ENCODE data around the gene PALD1.

The PALD1 gene

DNA sequence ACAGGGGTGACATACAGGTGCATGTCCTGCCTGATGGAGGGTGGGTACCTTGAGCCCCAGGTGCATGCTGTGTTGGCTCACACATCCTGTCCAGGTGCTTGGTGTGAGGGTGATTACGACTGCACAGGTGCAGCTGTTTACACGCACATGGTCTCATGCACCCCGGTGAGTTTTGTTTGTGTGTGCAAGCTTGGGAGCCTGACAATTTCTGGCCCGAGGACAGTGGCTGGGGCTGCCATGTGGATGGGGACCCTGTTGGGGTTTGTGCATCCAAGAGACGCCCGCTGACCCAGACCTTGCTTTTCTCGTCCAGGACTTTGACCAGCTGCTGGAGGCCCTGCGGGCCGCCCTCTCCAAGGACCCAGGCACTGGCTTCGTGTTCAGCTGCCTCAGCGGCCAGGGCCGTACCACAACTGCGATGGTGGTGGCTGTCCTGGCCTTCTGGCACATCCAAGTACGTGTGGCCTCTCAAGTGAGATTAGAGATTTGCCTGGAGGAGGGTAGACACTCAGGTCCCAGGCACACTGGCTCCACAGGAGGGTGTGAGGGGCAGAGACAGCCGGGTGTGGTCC is 62.3 kb downstream of the PALD1 start:
- TF ChIP-seq CTCF (IDR thresholded peaks at IDR 0.05; ENCODE audit: low read depth, low read length) = no peak
- DNase-seq (ENCODE audit: low read depth, low spot score) = no peak
- in situ Hi-C loops (cut with HindIII; ENCODE audit: low sequenced_read_pairs) = no loop called here
- no peak overlapping the region for H3K4me3 ChIP-seq (ENCODE audit: low read depth, low read length)

DNA sequence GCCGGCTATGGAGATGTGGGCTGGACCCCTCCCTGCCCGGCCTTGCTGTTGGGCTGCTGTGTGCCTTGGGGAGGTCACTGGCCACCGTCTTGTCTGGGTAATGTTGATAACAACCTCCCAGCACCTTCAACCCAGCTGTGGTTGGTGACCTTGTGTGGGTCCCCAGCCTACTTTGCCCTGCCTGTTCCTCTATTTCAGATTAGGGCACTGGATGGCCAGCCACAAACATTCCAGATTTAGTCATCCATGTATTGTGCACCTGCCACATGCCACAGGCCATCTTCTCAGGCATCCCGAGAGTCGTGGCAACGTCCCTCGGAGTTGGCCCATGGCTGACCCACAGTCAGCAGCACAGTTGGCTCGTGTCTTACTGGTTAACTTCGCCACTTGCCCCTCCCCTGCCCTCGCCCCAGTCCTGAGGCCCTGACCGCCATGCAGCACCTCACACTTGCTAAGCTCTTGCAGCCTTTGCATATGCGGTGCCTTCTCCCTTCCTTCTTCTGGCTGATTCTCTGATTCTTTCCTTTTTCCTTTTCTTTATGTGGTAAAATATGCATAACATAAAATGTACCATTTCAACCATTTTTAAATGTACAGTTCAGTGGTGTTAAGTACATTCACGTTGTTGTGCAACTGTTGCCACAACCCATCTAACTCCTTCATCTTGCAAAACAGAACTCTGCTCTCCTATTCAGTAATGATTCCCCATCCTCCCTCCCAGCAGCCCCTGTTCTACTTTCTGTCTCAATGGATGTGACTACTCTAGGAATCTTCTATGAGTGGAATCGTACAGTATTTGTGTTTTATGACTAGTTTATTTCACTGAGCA is 63.4 kb downstream of the PALD1 start:
- no peak for DNase-seq (ENCODE audit: low read depth, low spot score)
- TF ChIP-seq CTCF (IDR thresholded peaks at IDR 0.05; ENCODE audit: low read depth, low read length) = no peak
- in situ Hi-C loops (cut with HindIII; ENCODE audit: low sequenced_read_pairs) = no loop called here
- H3K4me3 ChIP-seq (ENCODE audit: low read depth, low read length) = no peak overlapping the region

DNA sequence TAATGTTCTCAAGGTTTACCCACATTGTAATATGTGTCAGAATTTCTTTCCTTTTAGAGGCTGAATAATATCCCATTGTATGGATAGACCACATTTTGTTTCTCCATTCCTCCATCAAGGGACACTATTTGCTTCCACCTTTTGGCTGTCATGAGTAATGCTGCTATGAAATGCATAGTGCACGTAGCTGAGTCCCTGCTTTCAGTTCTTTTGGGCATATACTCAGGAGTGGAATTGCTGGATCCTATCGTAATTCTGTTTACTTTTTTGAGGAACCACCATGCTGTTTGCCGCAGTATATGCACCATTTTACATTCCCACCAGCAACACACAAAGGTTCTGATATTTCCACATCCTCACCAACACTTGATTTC is 64.0 kb downstream of the PALD1 start:
- in situ Hi-C loops (cut with HindIII; ENCODE audit: low sequenced_read_pairs) = no loop called here
- DNase-seq (ENCODE audit: low read depth, low spot score) = no peak
- TF ChIP-seq CTCF (IDR thresholded peaks at IDR 0.05; ENCODE audit: low read depth, low read length) = peak; percentile 31
- no peak overlapping the region for H3K4me3 ChIP-seq (ENCODE audit: low read depth, low read length)

GRCh38 chr10:70543911-70544310 is 65.3 kb downstream of the PALD1 start:
- no peak for DNase-seq (ENCODE audit: low read depth, low spot score)
- H3K4me3 ChIP-seq (ENCODE audit: low read depth, low read length) = no peak overlapping the region
- in situ Hi-C loops (cut with HindIII; ENCODE audit: low sequenced_read_pairs) = no loop called here
- TF ChIP-seq CTCF (IDR thresholded peaks at IDR 0.05; ENCODE audit: low read depth, low read length) = no peak

DNA sequence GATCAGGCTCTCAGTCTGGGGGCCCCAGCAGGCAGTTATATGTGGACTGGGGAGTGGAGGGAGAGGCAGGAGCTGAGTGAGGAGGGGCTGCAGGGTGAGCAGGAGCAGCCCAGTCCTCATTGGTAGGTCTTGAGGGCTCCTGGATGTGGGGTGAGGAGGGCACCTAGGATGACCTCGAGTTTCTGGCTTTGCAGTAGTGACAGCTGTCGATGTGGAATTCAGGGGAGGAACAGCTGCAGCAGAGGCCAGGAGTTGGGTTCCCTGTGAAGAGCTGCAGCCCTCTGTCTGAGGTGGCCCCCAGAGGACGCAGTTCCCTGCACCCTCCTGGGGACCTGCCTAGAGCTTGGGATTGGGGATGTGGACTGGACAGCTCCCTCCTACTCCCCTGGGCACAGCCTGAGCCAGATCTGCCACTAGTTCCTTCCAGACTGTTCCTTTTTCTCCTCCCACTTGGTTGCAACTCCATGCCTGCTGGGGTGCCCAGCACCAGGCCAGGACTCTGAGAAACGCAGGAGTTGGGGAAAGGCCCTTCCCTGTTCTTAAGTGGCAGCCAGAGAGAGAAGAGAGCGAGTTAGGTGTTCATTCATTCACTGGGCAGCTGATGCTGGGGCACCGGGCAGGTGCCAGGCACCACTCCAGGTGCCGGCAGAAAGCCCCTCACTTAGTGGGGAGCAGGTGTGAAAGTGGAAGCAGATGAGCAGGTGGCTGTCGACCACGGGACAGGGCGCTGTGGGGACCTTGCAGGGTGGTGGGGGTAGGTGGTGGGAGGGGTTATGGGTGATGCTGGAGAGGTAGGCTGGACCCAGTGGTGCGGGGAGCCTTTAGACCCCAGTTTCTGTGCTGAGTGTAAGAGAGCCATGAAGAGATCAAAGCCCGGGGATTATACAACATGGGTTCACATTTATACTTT is 66.1 kb downstream of the PALD1 start:
- H3K4me3 ChIP-seq (ENCODE audit: low read depth, low read length) = no peak overlapping the region
- DNase-seq (ENCODE audit: low read depth, low spot score) = no peak
- in situ Hi-C loops (cut with HindIII; ENCODE audit: low sequenced_read_pairs) = no loop called here
- TF ChIP-seq CTCF (IDR thresholded peaks at IDR 0.05; ENCODE audit: low read depth, low read length) = no peak

DNA sequence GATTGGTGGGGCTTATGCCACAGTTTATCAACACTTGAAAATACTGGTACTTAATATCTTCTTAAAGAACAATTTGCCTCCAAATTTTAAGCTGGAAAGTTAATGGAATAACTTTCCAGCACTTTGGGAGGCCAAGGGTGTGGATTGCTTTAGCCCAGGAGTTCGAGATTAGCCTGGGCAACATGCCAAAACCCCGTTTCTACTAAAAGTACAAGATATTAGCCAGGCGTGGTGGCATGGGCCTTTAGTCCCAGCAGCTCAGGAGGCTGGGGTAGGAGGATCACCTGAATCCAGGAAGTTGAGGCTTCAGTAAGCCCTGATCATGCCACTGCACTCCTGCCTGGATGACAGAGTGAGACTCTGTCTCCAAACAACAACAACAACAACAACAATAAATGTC is 68.0 kb downstream of the PALD1 start:
- DNase-seq (ENCODE audit: low read depth, low spot score) = no peak
- H3K4me3 ChIP-seq (ENCODE audit: low read depth, low read length) = no peak overlapping the region
- TF ChIP-seq CTCF (IDR thresholded peaks at IDR 0.05; ENCODE audit: low read depth, low read length) = no peak
- in situ Hi-C loops (cut with HindIII; ENCODE audit: low sequenced_read_pairs) = no loop called here
